ENCODE measurements around the gene GARIN5B. TPM values are rescaled to one million over a fixed set of nuclear protein-coding genes. Genes with fewer than 3 reads are reported as not detected.

GARIN5B gene
- total RNA-seq, 1 experiment from 2014 or later = not detected

GRCh38 chr19:55370305-55370988 is 7.4 kb upstream of the GARIN5B start, which contains the start of gene IL11:
Gene IL11 (minus strand): TSS chr19:55370463. CDS start chr19:55370310, 153 bp downstream.
- peak; percentile 74 for DNase-seq (ENCODE audit: low read depth)

DNA sequence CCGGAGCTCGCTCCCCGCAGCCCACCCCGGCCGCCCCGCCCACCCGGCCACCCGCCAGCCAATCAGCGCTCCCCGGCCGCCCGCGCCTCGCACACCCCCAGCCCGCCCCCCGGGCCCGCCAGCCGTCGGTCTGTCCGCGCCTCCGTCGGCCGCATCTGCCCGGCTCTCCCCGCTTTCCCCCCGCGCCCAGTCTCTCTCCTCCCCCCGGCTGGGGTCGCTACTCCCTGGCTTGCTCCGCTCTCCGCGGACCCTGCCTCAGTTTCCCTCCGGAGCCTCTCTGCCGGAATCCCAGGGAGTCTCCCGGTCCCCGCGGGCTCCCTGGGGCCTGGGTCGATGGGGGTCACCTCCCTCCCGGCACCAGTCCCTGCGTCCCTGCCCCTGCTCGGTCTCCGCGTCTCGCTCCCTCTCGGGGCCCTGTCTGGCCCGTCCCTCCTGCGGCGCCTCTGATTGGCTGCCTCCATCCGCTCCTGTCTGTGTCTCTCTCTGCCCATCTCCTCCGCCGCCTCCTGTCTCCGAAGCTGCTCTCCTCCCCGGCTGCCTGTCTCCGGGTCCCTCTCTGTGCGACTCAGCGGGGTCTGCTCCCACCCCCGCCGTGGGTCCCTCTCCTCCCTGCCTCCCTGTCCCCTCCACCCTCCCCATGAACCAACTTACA is 6.7 kb upstream of the GARIN5B start:
- peak; percentile 83 for DNase-seq (ENCODE audit: low read depth)

GRCh38 chr19:55368701-55369563 is 5.9 kb upstream of the GARIN5B start:
- peak; percentile 77 for DNase-seq (ENCODE audit: low read depth)

- no peak for DNase-seq (ENCODE audit: low read depth)
These were observed 5.0 kb upstream of the GARIN5B start for GRCh38 chr19:55368106-55368505.

- no peak for DNase-seq (ENCODE audit: low read depth)
These were observed 3.7 kb upstream of the GARIN5B start for GRCh38 chr19:55366790-55367189.

- no peak for DNase-seq (ENCODE audit: low read depth)
These were observed 2.9 kb upstream of the GARIN5B start for GRCh38 chr19:55365964-55366363.

- no peak for DNase-seq (ENCODE audit: low read depth)
These were observed 2.2 kb upstream of the GARIN5B start for GRCh38 chr19:55365245-55365644.

- DNase-seq (ENCODE audit: low read depth) = no peak
These were observed 678 bp downstream of the GARIN5B start for GRCh38 chr19:55362174-55362989.

- DNase-seq (ENCODE audit: low read depth) = no peak
These were observed 2.2 kb downstream of the GARIN5B start for GRCh38 chr19:55360902-55361301.

GRCh38 chr19:55358943-55359908 is 3.8 kb downstream of the GARIN5B start:
- DNase-seq (ENCODE audit: low read depth) = no peak

DNA sequence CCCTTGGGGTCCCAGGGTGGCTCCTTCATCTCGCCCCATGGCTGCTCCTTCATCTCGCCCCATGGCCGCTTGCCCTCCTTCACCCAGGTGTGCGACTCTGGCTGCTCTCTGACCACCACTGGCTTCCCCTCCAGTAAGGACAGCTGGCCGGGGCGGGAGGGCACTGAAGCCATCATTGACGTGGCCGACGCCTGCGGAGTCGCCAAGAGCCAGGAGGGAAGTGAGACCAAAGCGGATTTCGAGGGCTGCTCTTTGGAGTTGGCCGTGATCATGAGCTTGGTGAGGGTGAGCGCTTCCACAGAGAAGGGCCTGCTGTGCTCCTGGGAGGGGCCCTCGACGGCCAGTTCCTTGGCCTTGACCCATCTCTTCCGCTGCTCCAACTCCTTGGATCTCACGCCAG is 4.6 kb downstream of the GARIN5B start:
- no peak for DNase-seq (ENCODE audit: low read depth)

DNA sequence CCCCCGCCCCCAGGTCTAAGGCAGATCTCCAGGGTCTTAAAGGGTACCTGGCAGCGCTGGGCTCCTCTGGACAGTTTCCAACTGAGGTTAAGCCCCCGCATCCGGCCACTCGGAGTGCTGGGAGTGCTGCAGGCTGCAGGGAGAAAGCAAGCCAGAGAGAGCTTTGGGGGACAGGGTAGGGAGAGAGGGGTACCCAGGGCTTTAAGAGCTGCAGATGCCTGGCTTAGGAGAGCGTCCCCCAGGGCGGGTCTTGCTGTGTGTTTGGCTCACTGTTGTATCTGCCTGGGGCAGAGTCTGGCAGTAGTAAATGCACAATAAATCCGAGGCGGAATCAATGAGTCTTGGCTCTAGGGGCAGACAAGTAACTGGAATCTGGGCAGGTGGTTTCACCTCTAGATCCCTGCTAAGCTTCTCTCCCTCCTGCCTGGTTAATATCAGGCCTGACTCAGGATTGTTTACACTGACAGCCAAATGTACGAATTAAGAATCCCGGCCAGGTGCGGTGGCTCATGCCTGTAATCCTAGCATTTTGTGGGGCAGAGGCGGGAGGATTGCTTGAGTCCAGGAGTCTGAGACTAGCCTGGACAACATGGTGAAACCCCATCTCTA is 7.7 kb downstream of the GARIN5B start:
- DNase-seq (ENCODE audit: low read depth) = no peak

GRCh38 chr19:55354698-55355212 is 8.3 kb downstream of the GARIN5B start, which contains the start of gene COX6B2:
Gene COX6B2 (minus strand): TSS chr19:55354719. CDS start chr19:55354521, 198 bp downstream.
- DNase-seq (ENCODE audit: low read depth) = no peak

DNA sequence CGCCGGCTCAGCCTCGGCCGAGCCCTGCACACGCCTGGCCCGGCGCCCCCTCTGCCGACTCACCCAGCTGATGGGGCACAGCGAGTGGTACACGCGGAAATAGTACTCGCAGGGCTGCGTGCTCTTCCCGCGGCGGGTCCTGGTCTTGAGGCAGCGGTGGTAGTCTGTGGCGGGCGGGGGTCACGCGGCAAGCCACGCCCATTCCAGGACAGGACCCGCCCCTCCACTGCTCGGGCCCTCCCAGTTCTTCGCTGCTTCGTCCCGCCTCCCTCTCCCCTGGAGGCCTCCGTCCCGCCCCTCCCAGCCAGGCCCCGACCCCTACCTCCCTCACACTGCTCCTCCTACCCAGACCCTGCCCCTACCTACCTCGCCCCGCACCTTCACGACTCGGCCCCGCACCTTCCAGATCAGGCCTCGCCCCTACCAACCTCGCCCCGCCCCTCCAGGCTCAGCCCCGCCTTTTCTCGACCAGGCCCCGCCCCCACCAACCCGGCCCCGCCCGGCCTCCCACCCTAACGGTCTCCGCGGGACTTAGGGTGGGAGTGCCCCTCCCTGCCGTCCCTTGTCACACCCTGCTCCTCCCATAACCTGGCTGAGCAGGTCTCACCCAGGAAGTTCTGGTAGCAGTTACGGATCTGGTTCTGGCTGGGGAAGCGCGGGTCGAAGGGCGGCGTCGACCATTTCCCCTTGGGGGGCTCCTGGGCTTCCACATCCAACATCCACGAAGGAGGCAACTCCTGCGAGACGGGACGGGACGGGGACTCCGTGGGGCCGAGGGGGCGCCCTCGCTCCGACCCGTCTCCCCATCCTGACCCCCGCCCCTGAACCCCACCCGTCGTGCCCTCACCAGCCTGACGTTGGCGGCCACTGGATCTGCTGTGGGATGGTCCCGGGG is 9.0 kb downstream of the GARIN5B start:
- DNase-seq (ENCODE audit: low read depth) = peak; percentile 47

DNA sequence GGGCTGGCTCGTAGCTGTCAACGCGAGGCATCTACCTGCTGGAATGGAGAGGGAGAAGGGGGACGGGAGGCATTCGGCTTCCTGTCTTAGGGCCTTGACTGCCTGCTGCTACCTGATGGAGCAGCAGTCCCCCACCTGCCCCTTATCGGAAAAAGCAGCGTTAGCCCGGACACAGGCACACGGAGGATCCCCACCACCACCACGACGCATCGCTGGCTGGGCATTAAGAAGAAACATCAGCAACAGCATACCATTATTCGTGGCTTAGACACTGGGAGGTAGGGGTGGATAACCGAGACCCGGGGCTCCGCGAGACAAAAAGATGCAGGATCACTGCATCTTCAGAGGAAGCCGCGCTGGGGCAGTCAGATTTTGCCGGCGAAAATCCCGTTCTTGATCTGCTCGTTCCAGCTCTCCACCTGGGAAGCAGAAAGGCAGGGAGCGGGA is 9.7 kb downstream of the GARIN5B start:
- DNase-seq (ENCODE audit: low read depth) = no peak

DNA sequence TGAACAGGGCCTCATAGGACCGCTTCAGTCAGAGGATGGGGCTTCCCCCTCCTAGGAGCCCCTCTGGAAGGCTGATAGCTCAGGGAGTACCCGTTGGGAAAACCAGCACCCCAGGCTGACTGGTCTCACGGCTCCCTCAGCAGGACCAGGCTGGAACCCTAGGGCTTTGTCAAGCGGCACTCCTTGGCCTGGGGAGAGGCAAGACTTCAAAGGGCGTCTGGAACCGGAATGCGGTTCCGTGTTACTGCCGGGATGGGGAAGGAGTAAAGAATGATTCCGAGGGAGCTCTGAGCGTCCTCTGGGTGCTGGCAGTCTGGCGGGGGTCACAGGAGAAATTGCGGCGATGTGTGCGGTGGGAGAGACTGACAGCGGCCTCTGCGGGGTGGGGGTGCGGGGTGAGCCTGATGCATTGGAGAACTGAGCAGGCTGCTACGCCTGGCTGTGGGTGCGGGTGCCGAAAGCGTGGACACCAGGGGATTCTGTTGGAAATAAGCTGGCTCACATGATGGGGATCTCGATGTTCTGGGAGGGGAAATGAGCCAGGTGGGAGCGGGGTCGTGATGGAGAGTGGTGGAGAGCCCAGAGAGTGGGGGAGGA is 10.4 kb downstream of the GARIN5B start:
- DNase-seq (ENCODE audit: low read depth) = no peak

- DNase-seq (ENCODE audit: low read depth) = no peak
These were observed 11.0 kb downstream of the GARIN5B start for GRCh38 chr19:55352040-55352439.
